Skeletal muscle satellite cell (primary cell): ENCODE results near the gene SORCS1.

ENCODE experiments used
- H3K27me3 ChIP-seq: 2 replicates; pipeline ENCODE4 v1.7.0; 2013; ENCODE audit warnings: low read length; ENCODE audit not compliant: control insufficient read depth, insufficient read depth
- H3K36me3 ChIP-seq: 2 replicates; pipeline ENCODE4 v1.7.0; 2013; ENCODE audit warnings: mild to moderate bottlenecking, control low read depth, low read length; ENCODE audit not compliant: insufficient read depth
- H3K4me1 ChIP-seq: 2 replicates; pipeline ENCODE4 v1.7.0; 2013; ENCODE audit warnings: low read length; ENCODE audit not compliant: control insufficient read depth, insufficient read depth
- H3K4me2 ChIP-seq: 2 replicates; pipeline ENCODE4 v1.7.0; 2013; ENCODE audit warnings: mild to moderate bottlenecking, low read length
- H3K4me3 ChIP-seq: 2 replicates; pipeline ENCODE4 v1.7.0; 2013; ENCODE audit warnings: low read length
- H3K9ac ChIP-seq: 2 replicates; pipeline ENCODE4 v1.7.0; 2013; ENCODE audit warnings: mild to moderate bottlenecking, low read depth, low read length, moderate library complexity
- H3K9me3 ChIP-seq: replicated peaks from 2 replicates; pipeline ENCODE4 v1.7.0; 2013; ENCODE audit warnings: mild to moderate bottlenecking, control low read depth, low read length

The SORCS1 gene

DNA sequence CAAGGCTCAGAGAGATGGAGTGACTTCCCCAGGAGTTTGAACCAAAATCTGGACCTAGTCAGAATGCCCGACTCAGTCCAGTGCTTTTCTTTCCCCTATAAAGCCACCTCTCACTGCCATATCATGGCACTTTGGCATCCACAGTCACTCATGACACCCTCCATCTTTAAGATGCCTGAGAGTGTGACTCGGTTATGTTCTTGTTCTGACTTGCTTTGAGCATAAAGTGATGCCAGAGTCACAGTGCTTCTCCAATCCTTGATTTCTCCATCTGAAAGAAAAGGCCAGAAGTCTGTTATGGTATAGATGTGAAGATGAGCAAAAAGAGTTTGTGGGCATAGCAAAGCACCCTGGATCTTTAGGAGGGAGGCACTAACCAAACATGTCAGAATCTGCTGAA is 538.1 kb downstream of the SORCS1 start:
- Histone ChIP-seq H3K4me3 (no peak overlapping the region), H3K27me3 (peaks cover 4% of the 10 kb centered on the region), H3K4me2 (no peak overlapping the region), H3K9me3 (no peaks in the 10 kb centered on the region), H3K4me1 (no peaks in the 10 kb centered on the region), H3K9ac (no peak overlapping the region), H3K36me3 (no peaks in the 10 kb centered on the region)

DNA sequence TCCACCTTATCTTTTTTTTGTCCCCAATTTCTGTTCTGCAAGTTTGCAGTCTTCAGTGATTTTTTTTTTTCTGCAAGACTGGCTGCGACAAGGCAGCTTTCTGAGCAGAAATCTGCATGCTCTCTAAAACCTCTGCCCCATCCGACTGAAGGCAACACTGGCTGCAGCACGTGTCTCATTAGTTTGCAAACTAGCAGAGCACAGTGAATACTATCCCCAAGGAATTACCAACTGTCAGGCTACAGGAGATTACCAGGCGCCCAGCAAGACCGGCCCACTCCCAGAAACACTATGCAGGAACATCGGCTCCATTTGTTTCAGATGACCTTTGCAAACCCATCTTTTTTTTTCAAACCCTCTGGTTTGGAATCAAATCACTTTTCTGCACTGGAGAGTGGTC is 538.8 kb downstream of the SORCS1 start:
- Histone ChIP-seq H3K4me1 (no peaks in the 10 kb centered on the region), H3K9ac (no peak overlapping the region)

DNA sequence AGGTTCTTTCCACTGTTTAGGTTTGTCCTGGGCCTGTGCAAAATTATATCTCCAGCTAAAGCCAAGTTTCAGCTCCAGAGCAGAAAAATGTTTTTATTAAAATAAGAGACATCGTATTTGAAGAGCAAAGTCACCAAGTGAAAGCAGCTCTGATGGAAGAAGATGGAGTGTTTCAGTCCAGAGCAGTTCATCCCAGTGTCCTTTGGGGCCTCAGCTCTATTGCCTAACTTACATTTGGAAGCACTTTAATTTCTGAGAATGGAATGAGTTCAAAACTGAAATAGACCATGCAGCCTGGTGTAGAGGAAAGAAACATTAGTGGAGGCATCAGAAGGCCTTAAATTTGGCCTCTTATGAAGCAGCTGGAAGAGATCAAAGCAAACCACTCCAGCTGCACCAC is 545.2 kb downstream of the SORCS1 start:
- H3K36me3 ChIP-seq: no peaks in the 10 kb centered on the region
- no peaks in the 10 kb centered on the region for H3K9me3 ChIP-seq
- no peaks in the 10 kb centered on the region for H3K4me1 ChIP-seq
- no peak overlapping the region for H3K9ac ChIP-seq
- no peak overlapping the region for H3K4me2 ChIP-seq
- H3K4me3 ChIP-seq: no peak overlapping the region
- no peaks in the 10 kb centered on the region for H3K27me3 ChIP-seq

More for the DNA sequence above, 538.8 kb downstream of the SORCS1 start:
- Histone ChIP-seq H3K4me2 (no peak overlapping the region), H3K9me3 (no peaks in the 10 kb centered on the region), H3K4me3 (no peak overlapping the region), H3K27me3 (peaks cover 4% of the 10 kb centered on the region), H3K36me3 (no peaks in the 10 kb centered on the region)

DNA sequence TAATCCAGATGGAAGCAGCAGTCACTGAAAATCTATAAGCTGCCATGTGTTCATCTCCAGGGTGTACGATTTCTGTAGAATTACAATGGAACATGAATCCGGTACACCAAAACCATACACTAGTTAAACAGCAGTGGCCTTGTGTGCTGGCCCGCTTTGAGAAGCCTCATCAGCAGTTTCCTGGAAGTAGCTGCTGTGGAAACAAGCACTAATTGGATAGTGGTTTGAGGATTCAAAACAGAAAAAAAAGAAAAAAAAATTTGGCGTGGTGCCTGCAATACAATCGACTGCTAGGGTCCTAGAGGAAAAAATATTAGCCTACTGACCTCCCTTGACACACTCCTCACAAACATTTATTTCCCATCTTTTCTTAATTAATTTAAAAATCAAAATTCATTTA is 545.9 kb downstream of the SORCS1 start:
- no peaks in the 10 kb centered on the region for H3K36me3 ChIP-seq
- H3K4me2 ChIP-seq: no peak overlapping the region
- no peaks in the 10 kb centered on the region for H3K9me3 ChIP-seq
- no peaks in the 10 kb centered on the region for H3K4me1 ChIP-seq
- no peaks in the 10 kb centered on the region for H3K27me3 ChIP-seq
- no peak overlapping the region for H3K4me3 ChIP-seq
- no peak overlapping the region for H3K9ac ChIP-seq

DNA sequence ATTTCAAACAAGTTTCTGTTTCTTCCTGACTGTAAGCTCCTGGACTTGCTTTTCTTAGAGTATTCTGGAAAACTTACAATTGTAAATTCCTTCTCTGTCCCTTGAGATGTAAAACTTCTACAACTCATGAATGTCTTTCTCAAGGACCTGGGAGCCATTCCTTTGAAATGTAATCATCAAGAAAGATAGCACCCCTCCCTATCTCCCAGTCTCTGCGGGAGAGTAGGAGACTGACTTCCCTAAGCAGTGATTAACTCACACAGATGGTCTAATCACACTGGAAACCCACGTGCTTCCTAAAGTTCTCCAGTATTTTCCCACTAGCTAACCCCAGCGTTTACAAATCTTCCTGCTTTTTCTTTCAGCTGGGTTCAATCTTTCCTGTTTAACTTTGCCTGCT is 549.4 kb downstream of the SORCS1 start:
- Histone ChIP-seq H3K4me2 (no peak overlapping the region), H3K36me3 (no peaks in the 10 kb centered on the region), H3K9ac (no peak overlapping the region), H3K9me3 (no peaks in the 10 kb centered on the region), H3K4me1 (no peaks in the 10 kb centered on the region), H3K4me3 (no peak overlapping the region), H3K27me3 (no peaks in the 10 kb centered on the region)

DNA sequence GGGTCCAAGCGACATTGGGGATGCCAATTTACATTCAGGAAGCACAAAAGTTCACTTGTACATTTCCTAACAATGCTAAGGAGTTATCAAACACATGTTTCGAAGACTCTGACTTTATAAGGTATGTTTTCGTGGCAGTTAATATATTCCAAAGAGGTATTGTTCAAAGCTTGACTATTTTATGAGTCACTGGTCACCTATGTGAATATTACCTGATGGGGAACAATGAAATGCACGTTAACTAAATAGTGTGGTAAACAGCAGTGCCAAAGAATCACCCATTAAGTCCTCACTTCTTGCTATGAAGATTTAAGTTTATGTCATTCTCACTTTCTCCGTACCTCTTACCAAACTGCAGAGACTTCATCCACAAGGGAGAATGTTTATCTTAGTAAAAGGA is 550.2 kb downstream of the SORCS1 start:
- Histone ChIP-seq H3K9me3 (no peaks in the 10 kb centered on the region), H3K27me3 (no peaks in the 10 kb centered on the region), H3K4me3 (no peak overlapping the region), H3K36me3 (no peaks in the 10 kb centered on the region), H3K4me2 (no peak overlapping the region), H3K4me1 (no peaks in the 10 kb centered on the region), H3K9ac (no peak overlapping the region)

DNA sequence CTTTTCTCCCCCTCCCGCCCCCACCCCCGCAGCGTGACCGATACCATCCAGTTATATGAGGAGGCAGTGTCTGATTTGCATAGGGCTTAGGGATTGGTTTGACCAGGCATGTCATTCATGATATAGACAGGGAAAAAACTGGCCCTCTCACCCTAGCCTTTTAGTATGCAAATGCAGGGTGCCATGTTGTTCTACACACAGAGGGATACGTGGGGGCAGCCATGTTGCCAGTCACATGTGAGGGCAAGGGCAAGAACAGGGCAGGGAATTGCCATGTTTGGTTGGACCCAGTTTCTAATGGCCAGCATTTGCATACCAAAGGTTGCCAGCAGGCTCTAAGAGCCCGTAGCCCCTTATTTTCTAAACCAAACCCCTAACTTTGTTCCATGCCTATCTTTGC is 552.1 kb downstream of the SORCS1 start:
- no peak overlapping the region for H3K4me3 ChIP-seq
- no peaks in the 10 kb centered on the region for H3K9me3 ChIP-seq
- H3K36me3 ChIP-seq: no peaks in the 10 kb centered on the region
- no peak overlapping the region for H3K4me2 ChIP-seq
- H3K9ac ChIP-seq: no peak overlapping the region
- no peaks in the 10 kb centered on the region for H3K27me3 ChIP-seq
- H3K4me1 ChIP-seq: no peaks in the 10 kb centered on the region

DNA sequence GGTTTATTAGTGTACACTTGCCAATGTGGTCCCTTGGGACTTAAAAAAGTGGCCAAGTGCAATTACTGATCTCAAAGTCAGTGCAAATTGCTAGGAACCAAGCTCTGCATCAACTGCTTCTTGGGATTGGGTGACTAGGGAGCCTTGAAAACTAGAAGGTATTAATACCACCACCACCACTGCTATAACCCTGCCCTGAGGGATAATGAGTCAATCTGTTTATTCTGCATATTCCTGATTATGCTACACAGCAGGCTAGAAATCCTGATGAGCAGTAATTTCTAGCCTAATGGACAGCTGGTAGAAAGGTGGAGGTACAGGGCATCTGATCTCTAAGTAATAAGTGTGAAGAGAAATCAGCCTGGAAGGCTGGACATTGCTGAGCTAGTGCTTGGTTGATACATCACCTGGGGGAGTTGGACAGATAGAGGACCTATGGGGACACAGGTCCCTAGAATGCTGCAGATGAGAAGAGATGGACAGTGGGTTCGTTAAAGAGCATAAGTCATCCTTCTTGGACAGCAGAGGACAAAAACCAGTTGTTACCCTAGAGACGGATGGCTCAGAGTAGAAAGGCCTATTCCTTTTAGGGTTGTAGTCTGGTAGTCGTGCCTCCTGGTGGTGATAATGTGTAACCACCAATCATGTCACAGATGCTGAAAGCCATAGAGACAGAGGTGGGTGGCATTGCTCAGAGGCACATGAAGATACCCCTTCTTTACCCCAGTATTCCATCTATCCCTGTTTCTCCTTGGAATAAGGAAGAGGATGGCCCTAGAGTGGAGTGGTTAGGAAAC is 554.8 kb downstream of the SORCS1 start:
- H3K4me2 ChIP-seq: no peak overlapping the region
- H3K9me3 ChIP-seq: no peaks in the 10 kb centered on the region
- no peaks in the 10 kb centered on the region for H3K27me3 ChIP-seq
- H3K9ac ChIP-seq: no peak overlapping the region
- peaks cover 5% of the 10 kb centered on the region for H3K4me1 ChIP-seq
- no peak overlapping the region for H3K4me3 ChIP-seq
- no peaks in the 10 kb centered on the region for H3K36me3 ChIP-seq

DNA sequence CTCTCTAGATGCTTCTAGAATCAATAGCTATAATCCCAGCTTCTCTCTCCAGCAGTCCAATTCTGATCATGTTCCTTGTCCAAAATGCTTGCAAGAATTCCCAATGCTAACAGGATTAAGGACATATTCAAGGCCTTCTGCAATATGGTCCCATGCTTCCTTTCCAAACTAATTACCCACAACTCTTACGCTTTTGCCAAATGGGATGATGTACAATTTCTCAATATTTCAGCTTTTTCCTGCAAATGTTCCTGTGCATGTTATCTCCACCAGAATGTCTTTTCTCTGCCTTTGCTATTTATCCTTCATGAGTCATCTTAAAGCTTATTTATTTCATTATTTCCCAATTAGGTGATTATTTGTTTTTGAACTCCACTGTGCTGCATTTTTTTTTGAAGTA is 556.4 kb downstream of the SORCS1 start:
- H3K4me1 ChIP-seq: peaks cover 5% of the 10 kb centered on the region
- no peaks in the 10 kb centered on the region for H3K27me3 ChIP-seq
- no peaks in the 10 kb centered on the region for H3K36me3 ChIP-seq
- no peak overlapping the region for H3K4me2 ChIP-seq
- H3K9ac ChIP-seq: no peak overlapping the region
- no peaks in the 10 kb centered on the region for H3K9me3 ChIP-seq
- H3K4me3 ChIP-seq: no peak overlapping the region

DNA sequence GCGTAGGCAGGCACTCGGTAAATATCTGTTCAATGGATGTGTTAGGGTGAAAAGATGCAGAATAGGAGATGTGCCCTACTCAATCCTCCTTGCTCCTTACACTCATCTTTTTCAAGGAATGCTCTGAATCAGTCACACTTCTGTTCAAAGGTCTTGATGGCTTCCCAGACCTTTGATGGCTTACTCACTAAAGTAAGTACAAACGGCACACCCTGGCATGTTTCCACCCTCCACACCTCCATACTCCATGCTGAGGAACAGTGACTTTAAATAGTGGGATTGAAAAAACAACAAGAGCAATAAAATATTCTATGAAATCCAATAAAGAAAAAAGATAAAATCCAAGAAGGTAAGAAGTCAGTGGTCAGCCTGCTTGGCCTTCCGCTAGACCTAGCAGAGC is 569.2 kb downstream of the SORCS1 start:
- no peaks in the 10 kb centered on the region for H3K27me3 ChIP-seq
- H3K4me3 ChIP-seq: no peak overlapping the region
- no peak overlapping the region for H3K9ac ChIP-seq
- no peaks in the 10 kb centered on the region for H3K9me3 ChIP-seq
- H3K36me3 ChIP-seq: no peaks in the 10 kb centered on the region
- no peak overlapping the region for H3K4me2 ChIP-seq
- H3K4me1 ChIP-seq: no peaks in the 10 kb centered on the region

DNA sequence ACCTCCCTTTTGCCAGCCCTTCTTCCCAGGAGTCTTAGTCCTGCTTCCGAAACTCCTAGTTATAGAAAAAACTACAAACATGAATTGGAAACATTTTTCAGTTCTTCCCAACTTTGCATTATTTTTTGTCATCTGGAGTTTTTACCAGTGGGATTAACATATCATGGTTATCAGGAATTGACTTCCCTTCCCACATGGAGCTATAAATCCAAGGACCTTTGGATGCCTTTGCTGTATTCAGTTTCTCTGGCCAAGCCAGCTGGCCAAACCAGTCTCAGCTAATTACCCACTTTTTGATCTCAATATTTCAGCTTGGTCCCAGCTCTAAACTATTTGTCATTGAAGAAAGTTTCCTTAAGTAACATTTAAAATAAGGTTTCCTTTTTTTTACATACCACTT is 570.6 kb downstream of the SORCS1 start:
- Histone ChIP-seq H3K4me1 (no peaks in the 10 kb centered on the region), H3K9ac (no peak overlapping the region), H3K27me3 (no peaks in the 10 kb centered on the region), H3K9me3 (no peaks in the 10 kb centered on the region), H3K4me3 (no peak overlapping the region), H3K4me2 (no peak overlapping the region), H3K36me3 (no peaks in the 10 kb centered on the region)

DNA sequence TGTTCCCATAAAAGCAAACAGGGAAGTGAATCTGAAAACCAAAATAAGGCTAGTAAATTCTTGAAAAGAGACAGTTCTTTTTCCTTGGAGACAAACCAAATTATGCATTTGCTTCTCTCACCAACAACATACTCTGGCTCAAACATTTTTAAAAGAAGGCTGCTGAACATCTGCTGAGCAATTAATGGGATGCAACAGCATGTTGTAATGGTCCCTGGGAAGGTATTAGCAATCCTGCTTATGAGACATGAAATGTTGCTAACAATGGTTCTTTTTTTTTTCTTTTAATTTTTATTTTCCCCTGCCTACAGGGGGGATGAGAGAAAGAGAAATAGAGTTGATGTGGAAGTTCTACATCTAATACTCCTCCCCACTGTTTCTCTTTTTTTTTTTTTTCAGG is 572.1 kb downstream of the SORCS1 start:
- Histone ChIP-seq H3K36me3 (no peaks in the 10 kb centered on the region), H3K9me3 (no peaks in the 10 kb centered on the region), H3K4me1 (no peaks in the 10 kb centered on the region), H3K4me2 (no peak overlapping the region), H3K27me3 (no peaks in the 10 kb centered on the region), H3K9ac (no peak overlapping the region), H3K4me3 (no peak overlapping the region)
